SU-DHL-6 (cell line): ENCODE results near the gene TATDN2.

Experiments used
- EZH2phosphoT487 ChIP-seq: fragments of 200-600 bp; sonication (generic), shearing (Covaris generic); conservative IDR thresholded peaks from 2 replicates; pipeline ENCODE4 v1.6.1; 2018; ENCODE audit warnings: mild to moderate bottlenecking, antibody characterized with exemption, low read length, moderate library complexity, mixed read lengths
- TF ChIP-seq, protein P1 (sequence below): fragments of 200-600 bp; sonication (generic); IDR thresholded peaks from one replicate; pipeline ENCODE4 v1.5.1; 2017; ENCODE audit warnings: antibody characterized with exemption, mild to moderate bottlenecking, low read length, moderate library complexity; ENCODE audit not compliant: insufficient read depth, poor library complexity, severe bottlenecking

- TF ChIP-seq, protein P1, sequence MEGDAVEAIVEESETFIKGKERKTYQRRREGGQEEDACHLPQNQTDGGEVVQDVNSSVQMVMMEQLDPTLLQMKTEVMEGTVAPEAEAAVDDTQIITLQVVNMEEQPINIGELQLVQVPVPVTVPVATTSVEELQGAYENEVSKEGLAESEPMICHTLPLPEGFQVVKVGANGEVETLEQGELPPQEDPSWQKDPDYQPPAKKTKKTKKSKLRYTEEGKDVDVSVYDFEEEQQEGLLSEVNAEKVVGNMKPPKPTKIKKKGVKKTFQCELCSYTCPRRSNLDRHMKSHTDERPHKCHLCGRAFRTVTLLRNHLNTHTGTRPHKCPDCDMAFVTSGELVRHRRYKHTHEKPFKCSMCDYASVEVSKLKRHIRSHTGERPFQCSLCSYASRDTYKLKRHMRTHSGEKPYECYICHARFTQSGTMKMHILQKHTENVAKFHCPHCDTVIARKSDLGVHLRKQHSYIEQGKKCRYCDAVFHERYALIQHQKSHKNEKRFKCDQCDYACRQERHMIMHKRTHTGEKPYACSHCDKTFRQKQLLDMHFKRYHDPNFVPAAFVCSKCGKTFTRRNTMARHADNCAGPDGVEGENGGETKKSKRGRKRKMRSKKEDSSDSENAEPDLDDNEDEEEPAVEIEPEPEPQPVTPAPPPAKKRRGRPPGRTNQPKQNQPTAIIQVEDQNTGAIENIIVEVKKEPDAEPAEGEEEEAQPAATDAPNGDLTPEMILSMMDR: no peak
- no peak for TF ChIP-seq EZH2phosphoT487
These were observed 7.5 kb upstream of the TATDN2 start for GRCh38 chr3:10240799-10241198.
